Panc1 (cell line): ENCODE results near the gene PIP4K2A.

Experiments
- CTCF ChIP-seq: fragments of 450-650 bp; IDR thresholded peaks from 2 replicates; pipeline ENCODE4 v1.5.1; 2017; ENCODE audit warnings: mild to moderate bottlenecking
- POLR2AphosphoS5 ChIP-seq: IDR thresholded peaks from 2 replicates; pipeline ENCODE4 v1.6.1; 2012; ENCODE audit warnings: mild to moderate bottlenecking, low read depth, low read length, moderate library complexity
- REST ChIP-seq, 2 experiments: IDR thresholded peaks; 2 replicates each; pipeline ENCODE4 v1.6.1; 2011 to 2012; ENCODE audit warnings: low read depth in 2 of 2, control low read depth in 1 of 2, low read length in 1 of 2, mild to moderate bottlenecking in 1 of 2, moderate library complexity in 1 of 2; ENCODE audit not compliant: insufficient read depth in 1 of 2

GRCh38 chr10:22705527-22705926 is 8.9 kb downstream of the PIP4K2A start:
- TF ChIP-seq REST (IDR thresholded peaks at IDR 0.05; ENCODE audit: insufficient read depth in 1 of 2, low read depth in 2 of 2, low read length in 1 of 2) (no peak), CTCF (no peak), POLR2AphosphoS5 (no peak)
